Liver (tissue), 9 donors: ENCODE results near the gene FGB. TPM values are rescaled to one million over a fixed set of nuclear protein-coding genes. Genes with fewer than 3 reads are reported as not detected.

Experiments used
- DNase-seq: peaks from one replicate; pipeline ENCODE4 v3.0.0-alpha.2; 2017; ENCODE audit warnings: low spot score
- H3K27ac ChIP-seq, 2 donors: one replicate each; pipeline ENCODE4 v1.7.0; 2013; ENCODE audit warnings: inconsistent platforms in 2 of 2, low read length in 2 of 2, control low read depth in 1 of 2, low read depth in 1 of 2, mild to moderate bottlenecking in 1 of 2
- H3K27me3 ChIP-seq, 4 donors: one replicate each; pipeline versions ENCODE4 v1.6.1 to v1.7.0; 2013; ENCODE audit warnings: low read length in 3 of 4, inconsistent platforms in 1 of 4, mild to moderate bottlenecking in 1 of 4, moderate library complexity in 1 of 4; ENCODE audit not compliant: control insufficient read depth in 4 of 4, insufficient read depth in 4 of 4
- H3K36me3 ChIP-seq, 4 donors: one replicate each; pipeline versions ENCODE4 v1.6.1 to v1.7.0; 2013; ENCODE audit warnings: low read length in 3 of 4, mild to moderate bottlenecking in 3 of 4, low read depth in 1 of 4, moderate library complexity in 1 of 4; ENCODE audit not compliant: control insufficient read depth in 4 of 4, insufficient read depth in 3 of 4
- H3K4me1 ChIP-seq, 4 donors: one replicate each; pipeline versions ENCODE4 v1.6.1 to v1.7.0; 2013; ENCODE audit warnings: low read length in 3 of 4, mild to moderate bottlenecking in 3 of 4, moderate library complexity in 1 of 4; ENCODE audit not compliant: control insufficient read depth in 4 of 4, insufficient read depth in 4 of 4
- H3K4me3 ChIP-seq, 3 donors: one replicate each; pipeline versions ENCODE4 v1.6.1 to v1.7.0; 2013; ENCODE audit warnings: low read length in 3 of 3, control low read depth in 1 of 3, low read depth in 1 of 3, mild to moderate bottlenecking in 1 of 3
- H3K9ac ChIP-seq, 2 donors: one replicate each; pipeline ENCODE4 v1.7.0; 2013; ENCODE audit warnings: low read length in 2 of 2, mild to moderate bottlenecking in 2 of 2, moderate library complexity in 2 of 2, control low read depth in 1 of 2, low read depth in 1 of 2
- H3K9me3 ChIP-seq, 4 donors: one replicate each; pipeline versions ENCODE4 v1.6.1 to v1.7.0; 2013; ENCODE audit warnings: low read length in 3 of 4; ENCODE audit not compliant: control insufficient read depth in 4 of 4
- ATF3 ChIP-seq: IDR thresholded peaks from 2 replicates; pipeline ENCODE4 v1.6.1; 2016; ENCODE audit warnings: antibody characterized with exemption
- CTCF ChIP-seq: fragments of 150-350 bp; IDR thresholded peaks from 2 replicates; pipeline ENCODE4 v1.5.1; 2017; ENCODE audit warnings: improper control_type of control experiment, low read depth, low read length; ENCODE audit not compliant: missing input control
- EGR1 ChIP-seq, 2 donors: IDR thresholded peaks; 2 replicates each; pipeline ENCODE4 v1.6.1; 2016 to 2018; ENCODE audit warnings: antibody characterized with exemption in 2 of 2, low read depth in 2 of 2
- FOXA1 ChIP-seq: IDR thresholded peaks from 2 replicates; pipeline ENCODE4 v1.6.1; 2016; ENCODE audit warnings: antibody characterized with exemption
- FOXA2 ChIP-seq: IDR thresholded peaks from 2 replicates; pipeline ENCODE4 v1.6.1; 2016; ENCODE audit warnings: antibody characterized with exemption
- GABPA ChIP-seq, 2 donors: IDR thresholded peaks in 1 of 2; conservative IDR thresholded peaks in 1 of 2; 2 replicates each; pipeline ENCODE4 v1.6.1; 2016; ENCODE audit warnings: antibody characterized with exemption in 2 of 2, mild to moderate bottlenecking in 1 of 2, moderate library complexity in 1 of 2
- HNF4A ChIP-seq, 2 donors: conservative IDR thresholded peaks; 2 replicates each; pipeline ENCODE4 v1.6.1; 2016; ENCODE audit warnings: antibody characterized with exemption in 2 of 2, mild to moderate bottlenecking in 2 of 2
- HNF4G ChIP-seq: IDR thresholded peaks from 2 replicates; pipeline ENCODE4 v1.6.1; 2016; ENCODE audit warnings: antibody characterized with exemption
- JUND ChIP-seq, 2 donors: IDR thresholded peaks; 2 replicates each; pipeline ENCODE4 v1.6.1; 2016; ENCODE audit warnings: antibody characterized with exemption in 2 of 2
- MAX ChIP-seq: IDR thresholded peaks from 2 replicates; pipeline ENCODE4 v1.6.1; 2016; ENCODE audit warnings: antibody characterized with exemption
- NR2F2 ChIP-seq: IDR thresholded peaks from 2 replicates; pipeline ENCODE4 v1.6.1; 2016; ENCODE audit warnings: antibody characterized with exemption
- RAD21 ChIP-seq, 2 donors: IDR thresholded peaks; 2 replicates each; pipeline ENCODE4 v1.6.1; 2016; ENCODE audit warnings: antibody characterized with exemption in 2 of 2, mild to moderate bottlenecking in 2 of 2
- REST ChIP-seq: IDR thresholded peaks from 2 replicates; pipeline ENCODE4 v1.6.1; 2016; ENCODE audit warnings: antibody characterized with exemption, mild to moderate bottlenecking
- RXRA ChIP-seq, 2 donors: IDR thresholded peaks; 2 replicates each; pipeline ENCODE4 v1.6.1; 2017 to 2018; ENCODE audit warnings: antibody characterized with exemption in 2 of 2, mild to moderate bottlenecking in 1 of 2
- SP1 ChIP-seq: IDR thresholded peaks from 2 replicates; pipeline ENCODE4 v1.6.1; 2018; ENCODE audit warnings: antibody characterized with exemption, mild to moderate bottlenecking
- TAF1 ChIP-seq: conservative IDR thresholded peaks from 2 replicates; pipeline ENCODE4 v1.6.1; 2016; ENCODE audit warnings: antibody characterized with exemption, mild to moderate bottlenecking
- YY1 ChIP-seq: IDR thresholded peaks from 2 replicates; pipeline ENCODE4 v1.6.1; 2016; ENCODE audit warnings: antibody characterized with exemption, mild to moderate bottlenecking
- ZBTB33 ChIP-seq: IDR thresholded peaks from 2 replicates; pipeline ENCODE4 v1.6.1; 2016; ENCODE audit warnings: antibody characterized with exemption
- WGBS: extraction: QIAGEN DNeasy Blood & Tissue Kit; methylation state at CpG from one replicate; pipeline ENCODE4 v1.1.7; 2013; 5-methylcytosine and 5-hydroxymethylcytosine counted together
- polyA plus RNA-seq, 2 donors: library from polyadenylated mRNA; stranded (reverse) in 1 of 2; unstranded in 1 of 2; fragments of 200-250 nt in 1 of 2; fragments of >200 nt in 1 of 2; fragmentation: Nextera tagmentation in 1 of 2; extraction: Ambion mirVana in 1 of 2; gene quantifications; one replicate each; pipeline versions ENCODE4 v1.2.1 to v1.2.3, GENCODE V29; 2013 to 2015
- total RNA-seq, 2 donors: library from RNA; depleted of rRNA; stranded (reverse); fragments of >200 nt; gene quantifications; one replicate each; pipeline ENCODE4 v1.2.3, GENCODE V29; 2014
- donor health status: healthy.
- donor health status: healthy.
- donor health status: healthy.
- donor health status: healthy.
- donor health status: healthy.

FGB gene
- total and polyA plus RNA-seq, 4 donors, result 11,318 to 21,431 (median 15,382) TPM

GRCh38 chr4:154591890-154592289 lies 29.1 kb downstream of the FGB start:
- DNase-seq, result no peak
- Histone ChIP-seq H3K9me3 (no peaks in the 10 kb centered on the region), H3K27me3 (no peaks in the 10 kb centered on the region), H3K36me3 (peaks cover 0 to 35% (median 21%) of the 10 kb centered on the region in 4 donors), H3K4me3 (peak overlapping the region in 2 of 3 donors; percentile 23 to 26), H3K4me1 (peaks cover 5 to 61% (median 48%) of the 10 kb centered on the region in 4 donors), H3K27ac (peak overlapping the region; percentile 84), H3K9ac (no peak overlapping the region)
- TF ChIP-seq SP1, result peak; percentile 56
- peak; percentile 42 for TF ChIP-seq MAX
- TF ChIP-seq FOXA1, result no peak
- peak; percentile 61 for TF ChIP-seq YY1
- TF ChIP-seq HNF4A (conservative IDR thresholded peaks at IDR 0.05), result peak; percentile 88 to 89
- peak in 1 of 2 donors; percentile 52 for TF ChIP-seq JUND (IDR thresholded peaks at IDR 0.05)
- no peak for TF ChIP-seq CTCF
- TF ChIP-seq ATF3, result peak; percentile 8
- no peak for TF ChIP-seq EGR1 (IDR thresholded peaks at IDR 0.05; ENCODE audit: low read depth in 2 of 2)
- peak; percentile 73 for TF ChIP-seq HNF4G
- no peak for TF ChIP-seq ZBTB33
- no peak for TF ChIP-seq NR2F2
- peak in 1 of 2 donors; percentile 63 for TF ChIP-seq RXRA (IDR thresholded peaks at IDR 0.05)
- no peak for TF ChIP-seq GABPA (IDR thresholded peaks at IDR 0.05 in 1 of 2, conservative IDR thresholded peaks at IDR 0.05 in 1 of 2)
- TF ChIP-seq TAF1, result peak; percentile 13
- no peak for TF ChIP-seq REST
- TF ChIP-seq RAD21 (IDR thresholded peaks at IDR 0.05), result no peak
- TF ChIP-seq FOXA2, result no peak
- WGBS, result 42% methylated on average over 3 of the region's 3 CpGs
